Spinal cord (tissue), 10 donors: ENCODE measurements around the gene S100A6. TPM values are rescaled to one million over a fixed set of nuclear protein-coding genes. Genes with fewer than 3 reads are reported as not detected.
"Not testable (repeated sequence)": the region's sequence is repeated elsewhere in the genome, so short reads cannot be mapped to it uniquely, and the experiment has no call there.

Experiments used
- DNase-seq, 6 donors: peaks; one replicate each; pipeline versions ENCODE4 v3.0.0 to v3.0.0-alpha.2; 2013 to 2015; ENCODE audit warnings: low spot score in 6 of 6, low read depth in 4 of 6
- H3K27ac ChIP-seq: one replicate; pipeline ENCODE4 v1.5.1; 2013; ENCODE audit warnings: low read depth, low read length, control low read depth
- H3K27me3 ChIP-seq: one replicate; pipeline ENCODE4 v1.6.1; 2013; ENCODE audit warnings: low read length; ENCODE audit not compliant: control insufficient read depth, insufficient read depth
- H3K36me3 ChIP-seq: one replicate; pipeline ENCODE4 v1.6.1; 2013; ENCODE audit warnings: low read length; ENCODE audit not compliant: control insufficient read depth, insufficient read depth
- H3K4me1 ChIP-seq: one replicate; pipeline ENCODE4 v1.6.1; 2013; ENCODE audit warnings: low read length; ENCODE audit not compliant: control insufficient read depth, insufficient read depth
- H3K4me3 ChIP-seq: one replicate; pipeline ENCODE4 v1.5.1; 2013; ENCODE audit warnings: low read depth, low read length, control low read depth
- H3K9me3 ChIP-seq: one replicate; pipeline ENCODE4 v1.6.1; 2013; ENCODE audit warnings: low read length; ENCODE audit not compliant: control insufficient read depth, insufficient read depth
- WGBS: methylation state at CpG from one replicate; pipeline ENCODE4 v1.1.5; 2013; ENCODE audit warnings: missing lambda C conversion rate; ENCODE audit not compliant: insufficient coverage; 5-methylcytosine and 5-hydroxymethylcytosine counted together
- polyA plus RNA-seq, 2 donors: library from polyadenylated mRNA; unstranded; fragments of 120-200 nt; gene quantifications; one replicate each; pipeline ENCODE4 v1.2.1, GENCODE V29; 2013; ENCODE audit not compliant: insufficient read length in 2 of 2
- total RNA-seq, 2 donors: library from RNA; depleted of rRNA in 1 of 2; stranded (reverse); fragments of 120-200 nt in 1 of 2; fragments of >200 nt in 1 of 2; gene quantifications; one replicate each; pipeline versions ENCODE4 v1.2.3 to v1.2.4, GENCODE V29; 2013 to 2014
- donor health status: healthy.

S100A6 gene
- total and polyA plus RNA-seq, 4 donors = 75.3 to 276 (median 127) TPM

- H3K9me3 ChIP-seq, H3K4me1 ChIP-seq, H3K36me3 ChIP-seq, H3K27me3 ChIP-seq, H3K4me3 ChIP-seq, DNase-seq, H3K27ac ChIP-seq: not testable (repeated sequence)
- WGBS = 77% methylated on average over 13 of the region's 14 CpGs
Measured at GRCh38 chr1:153522353-153523048, 13.3 kb downstream of the S100A6 start.

- H3K27me3 ChIP-seq, H3K4me1 ChIP-seq, DNase-seq, H3K9me3 ChIP-seq, H3K4me3 ChIP-seq, H3K27ac ChIP-seq, H3K36me3 ChIP-seq: not testable (repeated sequence)
- 93% methylated on average over 37 of the region's 37 CpGs for WGBS
Measured at GRCh38 chr1:153521808-153522207, 14.0 kb downstream of the S100A6 start.

GRCh38 chr1:153520818-153521476 is 14.8 kb downstream of the S100A6 start:
- DNase-seq = no peak
- H3K27me3 ChIP-seq = no peaks in the 10 kb centered on the region
- WGBS = 78% methylated on average over 1 of the region's 4 CpGs
- no peak overlapping the region for H3K4me3 ChIP-seq
- H3K4me1 ChIP-seq = no peaks in the 10 kb centered on the region
- H3K27ac ChIP-seq = no peak overlapping the region
- H3K36me3 ChIP-seq = no peaks in the 10 kb centered on the region
- no peaks in the 10 kb centered on the region for H3K9me3 ChIP-seq

- DNase-seq = not testable (repeated sequence)
- 100% methylated on average over 3 of the region's 5 CpGs for WGBS
Measured at GRCh38 chr1:153520137-153520691, 15.6 kb downstream of the S100A6 start.

GRCh38 chr1:153519242-153519641 is 16.5 kb downstream of the S100A6 start:
- no peak for DNase-seq
- 100% methylated on average over 1 of the region's 3 CpGs for WGBS
- Histone ChIP-seq H3K36me3 (no peaks in the 10 kb centered on the region), H3K27me3 (no peaks in the 10 kb centered on the region), H3K4me1 (no peaks in the 10 kb centered on the region), H3K9me3 (no peaks in the 10 kb centered on the region), H3K27ac (no peak overlapping the region), H3K4me3 (no peak overlapping the region)

More at GRCh38 chr1:153520137-153520691, 15.6 kb downstream of the S100A6 start:
- not testable (repeated sequence) for H3K27ac ChIP-seq, H3K4me3 ChIP-seq, H3K9me3 ChIP-seq, H3K4me1 ChIP-seq, H3K36me3 ChIP-seq, H3K27me3 ChIP-seq

GRCh38 chr1:153515504-153516394 is 20.0 kb downstream of the S100A6 start:
- Histone ChIP-seq H3K27me3 (no peaks in the 10 kb centered on the region), H3K27ac (no peak overlapping the region), H3K9me3 (no peaks in the 10 kb centered on the region), H3K4me3 (no peak overlapping the region), H3K36me3 (no peaks in the 10 kb centered on the region), H3K4me1 (peaks cover 3% of the 10 kb centered on the region)
- WGBS = 62% methylated on average over 7 of the region's 8 CpGs
- DNase-seq = no peak

- no peaks in the 10 kb centered on the region for H3K27me3 ChIP-seq
- no peak overlapping the region for H3K4me3 ChIP-seq
- H3K36me3 ChIP-seq = no peaks in the 10 kb centered on the region
- peaks cover 3% of the 10 kb centered on the region for H3K4me1 ChIP-seq
- no peaks in the 10 kb centered on the region for H3K9me3 ChIP-seq
- DNase-seq = no peak
- 80% methylated on average over 7 of the region's 7 CpGs for WGBS
- H3K27ac ChIP-seq = no peak overlapping the region
Measured at GRCh38 chr1:153513666-153514065, 22.1 kb downstream of the S100A6 start.

- H3K4me3 ChIP-seq = no peak overlapping the region
- H3K4me1 ChIP-seq = peaks cover 3% of the 10 kb centered on the region
- H3K9me3 ChIP-seq = no peaks in the 10 kb centered on the region
- WGBS = 44% methylated on average over 1 of the region's 3 CpGs
- H3K27ac ChIP-seq = no peak overlapping the region
- H3K36me3 ChIP-seq = no peaks in the 10 kb centered on the region
- no peak for DNase-seq
- H3K27me3 ChIP-seq = no peaks in the 10 kb centered on the region
Measured at GRCh38 chr1:153513023-153513422, 22.8 kb downstream of the S100A6 start.

GRCh38 chr1:153510984-153511410 is 24.8 kb downstream of the S100A6 start:
- no peak overlapping the region for H3K27ac ChIP-seq

More at GRCh38 chr1:153510984-153511410, 24.8 kb downstream of the S100A6 start:
- H3K4me1 ChIP-seq = peaks cover 10% of the 10 kb centered on the region
- WGBS = 2% methylated on average over 7 of the region's 7 CpGs
- DNase-seq = peak in 3 of 6 donors; percentile 48 to 83 (median 82)
- no peaks in the 10 kb centered on the region for H3K27me3 ChIP-seq
- no peaks in the 10 kb centered on the region for H3K9me3 ChIP-seq
- no peak overlapping the region for H3K4me3 ChIP-seq
- H3K36me3 ChIP-seq = no peaks in the 10 kb centered on the region
